HFF-Myc (cell line): ENCODE data around the gene BMF.
"Not testable (repeated sequence)": the region's sequence is repeated elsewhere in the genome, so short reads cannot be mapped to it uniquely, and the experiment has no call there.

ENCODE experiments used
- DNase-seq: peaks from one replicate; pipeline ENCODE4 v3.0.0-alpha.2; 2011; ENCODE audit warnings: low read depth; ENCODE audit errors: extremely low read depth
- H3K4me3 ChIP-seq: replicated peaks from 2 replicates; pipeline ENCODE4 v1.5.1; 2011; ENCODE audit warnings: low read depth, mild to moderate bottlenecking, control low read depth, low read length
- TF ChIP-seq, protein P1 (sequence below): IDR thresholded peaks from 2 replicates; pipeline ENCODE4 v1.5.1; 2012; ENCODE audit warnings: mild to moderate bottlenecking, low read depth, low read length, control low read depth; ENCODE audit errors: missing control alignments

Gene BMF

DNA sequence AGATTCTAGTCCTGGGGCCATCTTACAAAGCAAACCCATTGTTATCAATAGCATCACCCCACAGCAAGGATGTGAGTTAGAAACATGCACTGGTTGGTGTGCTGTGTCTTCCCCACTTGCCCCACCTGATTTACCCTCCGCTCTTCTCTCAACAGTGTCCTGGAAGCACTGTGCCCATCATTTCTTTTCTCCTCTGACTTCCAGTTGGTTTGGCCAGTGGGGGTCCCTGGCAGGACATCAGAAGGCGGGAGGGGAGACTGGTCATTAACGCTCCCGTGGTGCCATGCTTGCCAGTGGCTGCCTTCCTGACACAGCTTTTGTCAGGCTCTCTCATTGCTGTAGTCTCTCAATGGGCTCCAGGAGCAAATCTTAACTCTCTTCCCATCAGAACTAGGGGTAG lies 40.7 kb upstream of the BMF start:
- TF ChIP-seq, protein P1, sequence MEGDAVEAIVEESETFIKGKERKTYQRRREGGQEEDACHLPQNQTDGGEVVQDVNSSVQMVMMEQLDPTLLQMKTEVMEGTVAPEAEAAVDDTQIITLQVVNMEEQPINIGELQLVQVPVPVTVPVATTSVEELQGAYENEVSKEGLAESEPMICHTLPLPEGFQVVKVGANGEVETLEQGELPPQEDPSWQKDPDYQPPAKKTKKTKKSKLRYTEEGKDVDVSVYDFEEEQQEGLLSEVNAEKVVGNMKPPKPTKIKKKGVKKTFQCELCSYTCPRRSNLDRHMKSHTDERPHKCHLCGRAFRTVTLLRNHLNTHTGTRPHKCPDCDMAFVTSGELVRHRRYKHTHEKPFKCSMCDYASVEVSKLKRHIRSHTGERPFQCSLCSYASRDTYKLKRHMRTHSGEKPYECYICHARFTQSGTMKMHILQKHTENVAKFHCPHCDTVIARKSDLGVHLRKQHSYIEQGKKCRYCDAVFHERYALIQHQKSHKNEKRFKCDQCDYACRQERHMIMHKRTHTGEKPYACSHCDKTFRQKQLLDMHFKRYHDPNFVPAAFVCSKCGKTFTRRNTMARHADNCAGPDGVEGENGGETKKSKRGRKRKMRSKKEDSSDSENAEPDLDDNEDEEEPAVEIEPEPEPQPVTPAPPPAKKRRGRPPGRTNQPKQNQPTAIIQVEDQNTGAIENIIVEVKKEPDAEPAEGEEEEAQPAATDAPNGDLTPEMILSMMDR = no peak
- no peak for DNase-seq
- H3K4me3 ChIP-seq = no peak overlapping the region

DNA sequence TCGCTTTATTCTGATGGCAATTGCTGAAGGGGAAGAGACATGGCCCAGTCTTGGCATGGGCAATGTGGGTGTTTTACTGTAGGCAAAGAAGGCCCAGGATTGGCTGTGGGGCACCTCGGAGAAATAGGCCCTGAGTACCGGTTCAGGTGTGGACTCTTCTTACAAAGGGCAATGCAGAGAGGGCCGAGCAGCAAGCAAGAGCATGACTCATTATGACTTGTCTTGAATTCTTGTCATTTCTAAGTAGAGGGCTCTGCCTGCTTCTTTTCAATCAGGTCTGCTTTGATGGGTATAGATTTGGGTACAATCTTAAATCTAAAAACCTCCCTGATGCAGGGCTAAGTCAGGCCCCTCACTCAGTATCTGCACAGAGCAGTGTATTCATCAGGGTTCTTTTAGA lies 37.4 kb upstream of the BMF start:
- H3K4me3 ChIP-seq = no peak overlapping the region
- TF ChIP-seq, protein P1 = no peak
- DNase-seq = no peak

DNA sequence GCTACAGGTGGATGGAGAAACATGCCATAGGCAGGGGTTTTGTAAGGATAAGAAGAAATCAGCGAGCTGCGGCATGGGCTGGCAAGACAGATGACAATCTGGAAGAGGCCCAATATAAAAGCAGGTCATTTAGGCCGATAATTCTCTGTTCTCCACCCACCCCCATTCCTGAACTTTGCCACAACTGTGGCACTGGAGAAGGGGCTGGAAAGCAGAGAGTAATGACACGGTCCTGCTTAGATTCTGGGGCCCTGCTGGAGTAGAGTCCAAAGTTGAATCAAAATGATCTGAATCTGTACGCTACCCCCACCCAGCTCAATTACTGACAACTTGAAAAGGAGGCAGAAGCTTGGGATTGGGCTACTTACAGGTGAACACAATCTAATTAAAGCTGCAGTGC lies 33.7 kb upstream of the BMF start:
- DNase-seq = no peak
- TF ChIP-seq, protein P1 = no peak
- no peak overlapping the region for H3K4me3 ChIP-seq

DNA sequence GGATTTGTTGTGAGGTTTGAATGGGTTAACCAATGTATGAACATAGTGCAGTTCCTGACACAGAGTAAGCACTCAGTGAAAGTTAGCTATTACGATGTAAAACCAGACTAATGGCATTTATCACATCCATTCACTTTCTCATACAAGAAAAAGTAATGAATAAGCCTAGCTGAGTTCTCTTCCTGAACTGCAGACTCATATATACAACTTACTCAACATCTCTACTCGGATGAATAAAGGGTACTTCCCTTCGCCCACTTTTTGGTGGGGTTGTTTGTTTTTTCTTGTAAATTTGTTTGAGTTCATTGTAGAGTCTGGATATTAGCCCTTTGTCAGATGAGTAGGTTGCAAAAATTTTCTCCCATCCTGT lies 29.5 kb upstream of the BMF start:
- not testable (repeated sequence) for H3K4me3 ChIP-seq, DNase-seq

DNA sequence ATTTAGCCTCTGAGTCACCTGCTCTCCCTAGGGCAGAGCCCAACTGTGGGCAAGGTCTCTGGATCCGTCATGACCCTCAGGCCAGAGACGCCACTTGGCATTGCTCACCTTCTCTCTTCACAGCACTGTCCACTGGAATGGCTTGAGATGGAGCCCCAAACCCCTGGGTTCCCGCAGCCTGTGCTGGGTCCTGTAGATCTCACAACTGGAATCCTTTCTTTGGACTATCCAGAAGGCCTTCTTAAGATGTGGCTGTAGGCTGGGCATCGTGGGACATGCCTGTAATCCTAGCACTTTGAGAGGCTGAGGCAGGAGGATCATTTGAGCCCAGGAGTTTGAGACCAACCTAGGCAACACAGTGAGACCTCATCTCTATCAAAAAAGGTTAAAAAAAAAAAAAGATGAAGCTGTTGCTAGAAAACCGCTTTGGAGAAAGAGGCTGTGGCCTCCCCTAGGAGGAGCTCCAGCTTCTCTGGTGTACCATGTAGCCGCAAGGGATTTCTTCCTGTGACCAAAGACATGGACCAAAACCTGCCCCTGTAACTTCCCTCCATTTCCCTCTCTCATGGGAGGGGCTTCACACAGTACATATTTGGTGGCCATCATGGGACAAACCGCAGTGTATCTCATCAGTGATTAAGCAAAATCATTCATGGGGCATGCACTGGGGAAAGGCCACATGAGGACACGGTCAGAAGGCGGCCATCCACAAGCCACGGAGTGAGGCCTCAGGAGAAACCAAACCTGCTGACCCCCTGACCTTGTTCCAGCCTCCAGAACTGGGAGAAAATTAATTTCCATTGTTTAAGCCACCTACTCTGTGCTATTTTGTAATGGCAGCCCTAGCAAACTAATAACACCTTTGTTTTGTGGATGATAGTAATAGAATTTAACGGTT lies 28.9 kb upstream of the BMF start:
- DNase-seq = no peak
- no peak overlapping the region for H3K4me3 ChIP-seq
- TF ChIP-seq, protein P1 = no peak

DNA sequence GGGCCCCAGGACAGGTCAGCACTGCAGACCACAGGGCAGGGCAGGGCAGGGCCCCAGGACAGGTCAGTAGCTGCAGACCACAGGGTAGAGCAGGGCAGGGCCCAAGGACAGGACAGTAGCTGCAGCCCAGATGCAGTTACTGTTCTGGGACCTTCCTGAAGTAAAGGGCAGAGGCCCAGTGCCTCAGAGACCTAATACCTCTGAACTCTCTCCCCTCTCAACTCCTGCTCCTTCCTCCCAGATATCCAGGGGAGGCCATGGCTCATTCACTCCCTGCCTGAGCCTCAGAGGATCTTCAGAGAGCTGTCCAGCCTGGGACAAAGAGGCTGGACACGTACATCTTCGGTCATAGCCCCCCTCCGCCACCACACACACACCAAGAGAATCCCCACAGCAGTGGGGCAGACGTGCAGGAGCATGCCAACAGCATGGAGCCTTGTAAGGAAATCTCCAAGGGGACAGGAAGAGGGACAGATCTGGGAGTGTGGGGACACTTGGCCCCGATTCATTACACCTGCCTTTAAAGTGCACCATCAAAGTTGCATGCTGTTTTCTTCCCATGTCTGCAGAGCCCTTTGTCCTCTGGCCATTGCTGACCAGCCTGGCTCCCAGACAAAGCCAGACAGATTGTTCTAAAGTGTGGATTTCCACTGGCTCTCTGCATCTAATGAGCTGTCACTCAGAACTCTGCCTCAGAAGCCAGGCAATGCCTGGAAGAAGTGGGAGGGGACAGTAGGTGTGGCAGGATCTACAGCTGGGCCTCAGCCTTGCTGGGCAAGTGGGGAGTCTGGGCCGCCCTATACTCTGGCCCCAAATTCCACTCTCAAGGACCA lies 28.0 kb upstream of the BMF start:
- TF ChIP-seq, protein P1 = no peak
- no peak overlapping the region for H3K4me3 ChIP-seq
- DNase-seq = no peak

DNA sequence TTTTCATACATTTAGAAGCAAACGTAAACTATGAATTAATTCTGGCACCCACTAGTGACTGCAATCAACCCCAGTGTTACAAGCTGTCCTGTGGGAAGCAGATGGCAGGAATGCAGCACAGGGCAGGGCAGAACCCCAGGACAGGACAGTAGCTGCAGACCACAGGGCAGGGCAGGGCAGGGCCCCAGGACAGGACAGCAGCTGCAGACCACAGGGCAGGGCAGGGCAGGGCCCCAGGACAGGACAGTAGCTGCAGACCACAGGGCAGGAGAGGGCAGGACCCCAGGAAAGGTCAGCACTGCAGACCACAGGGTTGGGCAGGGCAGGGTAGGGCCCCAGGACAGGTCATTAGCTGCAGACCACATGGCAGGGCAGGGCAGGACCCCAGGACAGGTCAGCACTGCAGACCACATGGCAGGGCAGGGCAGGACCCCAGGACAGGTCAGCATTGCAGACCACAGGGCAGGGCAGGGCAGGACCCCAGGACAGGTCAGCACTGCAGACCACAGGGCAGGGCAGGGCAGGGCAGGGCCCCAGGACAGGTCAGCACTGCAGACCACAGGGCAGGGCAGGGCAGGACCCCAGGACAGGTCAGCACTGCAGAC lies 27.3 kb upstream of the BMF start:
- DNase-seq, H3K4me3 ChIP-seq: not testable (repeated sequence)
